Karpas-422 (cell line): Measurements from ENCODE around the gene TACR2. TPM values are rescaled to one million over a fixed set of nuclear protein-coding genes. Genes with fewer than 3 reads are reported as not detected.

ENCODE experiments used
- DNase-seq: peaks from one replicate; pipeline ENCODE4 v3.0.0-alpha.2; 2015
- H2AFZ ChIP-seq: fragments of 200-600 bp; sonication (generic); 2 replicates; pipeline ENCODE4 v1.6.1; 2014; ENCODE audit warnings: antibody characterized with exemption, low read length, mixed read lengths
- H3K27ac ChIP-seq: fragments of 200-600 bp; sonication (generic); 2 replicates; pipeline ENCODE4 v1.5.1; 2014; ENCODE audit warnings: mild to moderate bottlenecking, low read length, moderate library complexity
- H3K27me3 ChIP-seq: fragments of 200-600 bp; sonication (generic); 2 replicates; pipeline ENCODE4 v1.6.1; 2014; ENCODE audit warnings: low read length, mixed read lengths
- H3K36me3 ChIP-seq: fragments of 200-600 bp; sonication (generic); 2 replicates; pipeline ENCODE4 v1.6.1; 2014; ENCODE audit warnings: low read length, mixed read lengths; ENCODE audit not compliant: insufficient read depth
- H3K4me1 ChIP-seq: fragments of 200-600 bp; sonication (generic); 2 replicates; pipeline ENCODE4 v1.6.1; 2014; ENCODE audit warnings: mild to moderate bottlenecking, low read length, mixed read lengths
- H3K4me2 ChIP-seq: fragments of 200-600 bp; sonication (generic); 2 replicates; pipeline ENCODE4 v1.6.1; 2014; ENCODE audit warnings: low read length, low read depth, mild to moderate bottlenecking; ENCODE audit not compliant: poor library complexity, severe bottlenecking
- H3K4me3 ChIP-seq: fragments of 200-600 bp; sonication (generic); 2 replicates; pipeline ENCODE4 v1.5.1; 2014; ENCODE audit warnings: mild to moderate bottlenecking, antibody characterized with exemption, low read length, mixed read lengths
- H3K79me2 ChIP-seq: fragments of 200-600 bp; sonication (generic); 2 replicates; pipeline ENCODE4 v1.6.1; 2014; ENCODE audit warnings: mild to moderate bottlenecking, low read length, mixed read lengths
- H3K9ac ChIP-seq: fragments of 200-600 bp; sonication (generic); 2 replicates; pipeline ENCODE4 v1.6.0; 2014; ENCODE audit warnings: low read length
- H3K9me2 ChIP-seq: fragments of 200-600 bp; sonication (generic), shearing (Covaris generic); replicated peaks from 2 replicates; pipeline ENCODE4 v1.6.0; 2014; ENCODE audit warnings: mild to moderate bottlenecking, low read length, moderate library complexity; ENCODE audit not compliant: insufficient read depth
- H3K9me3 ChIP-seq: fragments of 300-700, 200-600 bp; sonication (generic); 2 replicates; pipeline ENCODE4 v1.6.1; 2014; ENCODE audit warnings: low read length, mixed read lengths
- H4K20me1 ChIP-seq: fragments of 200-600 bp; sonication (generic); 2 replicates; pipeline ENCODE4 v1.6.1; 2014; ENCODE audit warnings: mild to moderate bottlenecking, antibody characterized with exemption, low read length, low read depth; ENCODE audit not compliant: insufficient read depth
- total RNA-seq: library from RNA; depleted of rRNA; stranded (reverse); fragments of >200 nt; shearing (Covaris generic); gene quantifications from 2 replicates; pipeline ENCODE4 v1.2.3, GENCODE V29; 2014; ENCODE audit warnings: low replicate concordance

Gene TACR2
- total RNA-seq, 1 experiment from 2014 or later: not detected

- no peaks in the 10 kb centered on the region for H3K79me2 ChIP-seq
- H4K20me1 ChIP-seq: no peaks in the 10 kb centered on the region; the same call in 1 of the 2 replicates
- H3K9me3 ChIP-seq: no peaks in the 10 kb centered on the region
- H3K27ac ChIP-seq: no peak overlapping the region
- peaks cover 33% of the 10 kb centered on the region for H3K36me3 ChIP-seq
- DNase-seq: peak; percentile 95
- H2AFZ ChIP-seq: no peak overlapping the region
- H3K4me1 ChIP-seq: peaks cover 19% of the 10 kb centered on the region
- no peak overlapping the region for H3K4me3 ChIP-seq
- H3K9ac ChIP-seq: no peak overlapping the region
- H3K9me2 ChIP-seq: no peaks in the 10 kb centered on the region
- no peaks in the 10 kb centered on the region for H3K27me3 ChIP-seq
- no peak overlapping the region for H3K4me2 ChIP-seq
Measured at GRCh38 chr10:69392481-69393000, 24.2 kb downstream of the TACR2 start.

- peaks cover 30% of the 10 kb centered on the region for H3K36me3 ChIP-seq
- no peak overlapping the region for H3K4me3 ChIP-seq
Measured at GRCh38 chr10:69391158-69391557, 25.6 kb downstream of the TACR2 start.

GRCh38 chr10:69389827-69390490 lies 26.8 kb downstream of the TACR2 start:
- Histone ChIP-seq H2AFZ (no peak overlapping the region), H4K20me1 (no peaks in the 10 kb centered on the region; the same call in 1 of the 2 replicates), H3K27ac (peak overlapping the region; percentile 8; the same call in 1 of the 2 replicates), H3K4me1 (peaks cover 19% of the 10 kb centered on the region), H3K9me3 (no peaks in the 10 kb centered on the region), H3K9me2 (no peaks in the 10 kb centered on the region), H3K4me3 (no peak overlapping the region), H3K27me3 (no peaks in the 10 kb centered on the region), H3K4me2 (no peak overlapping the region), H3K36me3 (peaks cover 35% of the 10 kb centered on the region), H3K79me2 (no peaks in the 10 kb centered on the region), H3K9ac (peak overlapping the region; percentile 12; the same call in 1 of the 2 replicates)
- peak; percentile 81 for DNase-seq

More at GRCh38 chr10:69391158-69391557, 25.6 kb downstream of the TACR2 start:
- no peak overlapping the region for H2AFZ ChIP-seq
- H3K9me2 ChIP-seq: no peaks in the 10 kb centered on the region
- no peaks in the 10 kb centered on the region; the same call in 1 of the 2 replicates for H4K20me1 ChIP-seq
- no peak overlapping the region for H3K9ac ChIP-seq
- H3K79me2 ChIP-seq: no peaks in the 10 kb centered on the region
- no peaks in the 10 kb centered on the region for H3K27me3 ChIP-seq
- no peak for DNase-seq
- H3K4me1 ChIP-seq: peaks cover 19% of the 10 kb centered on the region
- H3K27ac ChIP-seq: no peak overlapping the region
- H3K9me3 ChIP-seq: no peaks in the 10 kb centered on the region
- no peak overlapping the region for H3K4me2 ChIP-seq

- Histone ChIP-seq H3K27ac (no peak overlapping the region), H3K4me3 (no peak overlapping the region), H3K9me3 (no peaks in the 10 kb centered on the region), H3K79me2 (no peaks in the 10 kb centered on the region), H3K27me3 (no peaks in the 10 kb centered on the region), H4K20me1 (no peaks in the 10 kb centered on the region; the same call in 1 of the 2 replicates), H3K4me2 (no peak overlapping the region), H3K9ac (no peak overlapping the region), H3K4me1 (peaks cover 19% of the 10 kb centered on the region), H2AFZ (no peak overlapping the region), H3K36me3 (peaks cover 36% of the 10 kb centered on the region), H3K9me2 (no peaks in the 10 kb centered on the region)
- DNase-seq: no peak
Measured at GRCh38 chr10:69388488-69388887, 28.2 kb downstream of the TACR2 start.

GRCh38 chr10:69387500-69387899 lies 29.2 kb downstream of the TACR2 start:
- peaks cover 42% of the 10 kb centered on the region for H3K36me3 ChIP-seq

GRCh38 chr10:69385454-69386350 lies 31.0 kb downstream of the TACR2 start:
- Histone ChIP-seq H3K27ac (no peak overlapping the region), H3K27me3 (no peaks in the 10 kb centered on the region), H2AFZ (no peak overlapping the region), H3K4me3 (no peak overlapping the region), H3K9me2 (no peaks in the 10 kb centered on the region), H4K20me1 (no peaks in the 10 kb centered on the region; the same call in 1 of the 2 replicates), H3K9me3 (no peaks in the 10 kb centered on the region), H3K4me1 (peaks cover 15% of the 10 kb centered on the region), H3K4me2 (no peak overlapping the region), H3K79me2 (no peaks in the 10 kb centered on the region), H3K9ac (no peak overlapping the region), H3K36me3 (peaks cover 44% of the 10 kb centered on the region)
- no peak for DNase-seq

More at GRCh38 chr10:69387500-69387899, 29.2 kb downstream of the TACR2 start:
- no peaks in the 10 kb centered on the region for H3K9me2 ChIP-seq
- H3K4me2 ChIP-seq: no peak overlapping the region
- peaks cover 19% of the 10 kb centered on the region for H3K4me1 ChIP-seq
- no peak overlapping the region for H2AFZ ChIP-seq
- no peaks in the 10 kb centered on the region for H3K79me2 ChIP-seq
- H3K27ac ChIP-seq: no peak overlapping the region
- DNase-seq: no peak
- H3K27me3 ChIP-seq: no peaks in the 10 kb centered on the region
- no peaks in the 10 kb centered on the region for H3K9me3 ChIP-seq
- no peaks in the 10 kb centered on the region; the same call in 1 of the 2 replicates for H4K20me1 ChIP-seq
- H3K4me3 ChIP-seq: no peak overlapping the region
- H3K9ac ChIP-seq: no peak overlapping the region

GRCh38 chr10:69384320-69384719 lies 32.4 kb downstream of the TACR2 start:
- no peak overlapping the region for H3K4me2 ChIP-seq
- peaks cover 45% of the 10 kb centered on the region for H3K36me3 ChIP-seq
- H3K27me3 ChIP-seq: no peaks in the 10 kb centered on the region
- no peak overlapping the region for H2AFZ ChIP-seq
- DNase-seq: no peak
- no peaks in the 10 kb centered on the region for H3K9me2 ChIP-seq
- H3K9ac ChIP-seq: no peak overlapping the region
- no peak overlapping the region for H3K4me3 ChIP-seq
- no peaks in the 10 kb centered on the region for H3K79me2 ChIP-seq
- no peaks in the 10 kb centered on the region; the same call in 1 of the 2 replicates for H4K20me1 ChIP-seq
- no peak overlapping the region for H3K27ac ChIP-seq
- no peaks in the 10 kb centered on the region for H3K9me3 ChIP-seq
- peaks cover 2% of the 10 kb centered on the region for H3K4me1 ChIP-seq

- peaks cover 48% of the 10 kb centered on the region for H3K36me3 ChIP-seq
- DNase-seq: no peak
Measured at GRCh38 chr10:69383558-69383957, 33.2 kb downstream of the TACR2 start.

More at GRCh38 chr10:69383558-69383957, 33.2 kb downstream of the TACR2 start:
- no peak overlapping the region for H2AFZ ChIP-seq
- H3K27ac ChIP-seq: no peak overlapping the region
- no peaks in the 10 kb centered on the region for H3K79me2 ChIP-seq
- no peaks in the 10 kb centered on the region for H3K9me3 ChIP-seq
- no peaks in the 10 kb centered on the region for H3K27me3 ChIP-seq
- H3K4me1 ChIP-seq: no peaks in the 10 kb centered on the region
- no peak overlapping the region for H3K4me3 ChIP-seq
- no peaks in the 10 kb centered on the region for H3K9me2 ChIP-seq
- no peak overlapping the region for H3K4me2 ChIP-seq
- H4K20me1 ChIP-seq: no peaks in the 10 kb centered on the region; the same call in 1 of the 2 replicates
- no peak overlapping the region for H3K9ac ChIP-seq
